GM19193 (cell line): Measurements from ENCODE around the gene PLCD3.

Experiments
- POLR2A ChIP-seq: IDR thresholded peaks from 4 replicates; pipeline ENCODE4 v1.6.1; 2011; ENCODE audit not compliant: insufficient read depth, insufficient read length; ENCODE audit errors: extremely low read depth

PLCD3 gene

DNA sequence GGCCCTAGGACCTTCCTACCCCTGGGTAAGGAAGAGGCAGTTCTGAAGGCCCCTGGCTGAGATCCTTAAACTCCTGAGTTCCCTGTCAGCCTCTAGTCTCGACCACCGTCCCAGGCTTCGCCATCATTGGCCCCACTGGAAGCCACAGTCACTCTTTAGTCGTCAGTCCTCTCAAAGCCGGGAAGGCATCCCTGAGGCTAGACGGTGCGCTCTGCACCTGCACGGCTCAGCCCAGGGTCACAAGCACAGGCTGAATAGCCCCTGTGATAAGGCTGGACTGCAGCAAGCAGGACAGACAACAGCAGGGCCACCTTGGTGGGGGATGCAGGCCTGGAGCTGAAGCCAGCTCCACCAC, 12.7 kb upstream of the PLCD3 start:
- TF ChIP-seq POLR2A: no peak

DNA sequence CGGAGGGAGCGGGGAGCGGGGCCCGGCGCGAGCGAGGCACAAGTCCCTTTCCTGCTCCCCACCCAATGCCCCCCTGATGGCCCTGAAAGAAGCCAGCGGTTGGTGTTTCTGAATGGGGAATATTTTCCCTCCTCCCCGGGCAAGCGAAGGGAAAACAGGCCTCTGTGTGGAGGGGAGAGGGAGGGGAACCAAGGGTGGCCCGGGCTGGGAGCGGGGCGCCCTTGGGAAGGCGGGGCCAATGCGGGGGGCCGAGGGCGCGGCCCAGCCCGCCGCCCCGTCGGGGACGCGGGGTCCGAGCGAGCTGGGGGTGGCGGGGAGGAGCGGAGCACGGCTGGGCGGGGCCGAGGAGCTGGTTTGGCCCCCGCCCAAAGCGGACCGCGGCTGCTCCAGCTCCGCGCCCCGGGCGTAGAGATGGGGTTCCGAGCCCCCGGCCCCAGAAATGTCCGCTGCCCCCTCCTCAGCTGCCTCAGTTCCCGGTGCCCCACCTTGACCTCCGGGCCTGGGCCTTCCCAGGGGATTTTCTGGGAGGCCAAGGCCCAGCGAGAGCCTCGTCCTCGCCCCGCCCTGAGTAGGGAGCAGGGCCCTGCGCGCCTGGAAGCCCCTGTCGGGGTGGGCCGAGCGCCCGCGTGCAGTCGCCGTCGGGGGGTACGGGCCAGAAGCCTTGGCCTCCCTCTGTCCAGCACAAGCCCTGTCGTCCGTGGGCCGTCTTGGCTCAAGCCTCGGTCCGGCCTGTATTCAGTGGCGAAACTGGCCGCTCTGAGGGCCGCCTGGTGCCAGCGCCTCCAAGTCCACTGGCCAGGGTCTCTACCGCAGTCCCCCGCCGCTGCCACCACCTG, 12.1 kb upstream of the PLCD3 start:
- no peak for TF ChIP-seq POLR2A

DNA sequence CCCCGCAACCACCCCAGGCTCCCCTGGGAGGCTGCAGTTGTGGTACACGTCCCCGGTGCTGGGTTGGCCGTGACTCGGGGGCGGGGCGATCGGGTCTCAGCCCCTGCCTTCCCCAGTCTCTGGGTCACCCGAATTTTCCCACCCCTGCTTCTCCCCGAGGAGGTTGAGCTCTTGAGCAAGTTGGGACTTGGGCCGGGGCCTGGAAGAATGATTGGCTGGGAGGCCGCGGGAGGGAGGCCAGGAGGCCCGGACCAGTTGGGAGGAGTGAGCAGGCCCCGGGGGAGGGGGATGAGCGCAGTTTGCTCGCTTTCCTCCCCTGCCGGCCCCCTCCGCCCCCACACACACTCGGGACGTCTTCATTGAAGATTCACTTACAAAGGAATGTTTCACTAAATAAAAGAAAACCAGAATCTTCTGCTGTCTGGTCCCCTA, 11.5 kb upstream of the PLCD3 start:
- TF ChIP-seq POLR2A: no peak

DNA sequence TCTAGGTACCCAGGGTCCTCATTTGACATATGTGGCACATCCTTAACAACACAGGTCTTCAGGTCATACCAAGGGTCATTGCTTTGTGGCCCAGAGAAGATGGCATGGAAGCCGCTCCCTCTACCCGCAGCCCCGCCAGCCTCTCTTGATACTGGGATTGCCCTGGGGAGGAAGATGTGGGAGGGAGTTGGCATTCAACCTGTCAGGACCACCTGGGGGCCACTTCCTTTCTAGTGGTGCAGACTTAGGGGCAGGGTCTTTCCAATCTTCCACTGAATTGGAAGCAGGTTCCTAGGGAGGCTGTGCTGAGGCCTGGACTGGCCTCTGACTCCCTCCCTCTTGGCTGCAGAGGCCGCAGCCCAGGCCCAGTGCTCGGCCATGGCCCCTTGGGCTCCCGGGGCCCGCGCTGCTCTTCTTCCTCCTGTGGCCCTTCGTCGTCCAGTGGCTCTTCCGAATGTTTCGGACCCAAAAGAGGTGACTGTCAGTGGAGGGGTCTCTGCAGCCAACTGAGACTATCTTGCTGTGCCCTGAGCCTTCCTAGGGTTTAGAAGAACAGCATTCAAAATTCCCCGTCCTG, 10.9 kb upstream of the PLCD3 start:
- no peak for TF ChIP-seq POLR2A

DNA sequence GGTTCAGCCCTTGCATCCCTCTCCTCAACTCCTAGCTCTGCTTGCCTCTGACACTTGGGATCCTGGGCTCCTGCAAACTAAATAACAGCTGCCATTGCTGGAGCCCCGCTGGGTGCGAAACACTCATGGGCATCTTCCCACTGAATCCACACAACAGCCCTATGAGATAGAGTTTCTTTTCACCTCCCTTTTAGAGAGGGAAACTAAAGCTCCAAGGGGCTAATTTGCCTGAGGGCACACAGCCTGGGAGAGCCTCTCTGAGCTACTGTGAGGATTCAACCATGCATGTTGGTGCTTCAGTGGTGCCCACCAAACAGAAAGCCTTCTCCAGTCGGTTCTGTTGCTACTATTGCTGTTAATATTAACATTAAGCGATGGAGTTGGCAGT, 7.2 kb upstream of the PLCD3 start:
- no peak for TF ChIP-seq POLR2A

DNA sequence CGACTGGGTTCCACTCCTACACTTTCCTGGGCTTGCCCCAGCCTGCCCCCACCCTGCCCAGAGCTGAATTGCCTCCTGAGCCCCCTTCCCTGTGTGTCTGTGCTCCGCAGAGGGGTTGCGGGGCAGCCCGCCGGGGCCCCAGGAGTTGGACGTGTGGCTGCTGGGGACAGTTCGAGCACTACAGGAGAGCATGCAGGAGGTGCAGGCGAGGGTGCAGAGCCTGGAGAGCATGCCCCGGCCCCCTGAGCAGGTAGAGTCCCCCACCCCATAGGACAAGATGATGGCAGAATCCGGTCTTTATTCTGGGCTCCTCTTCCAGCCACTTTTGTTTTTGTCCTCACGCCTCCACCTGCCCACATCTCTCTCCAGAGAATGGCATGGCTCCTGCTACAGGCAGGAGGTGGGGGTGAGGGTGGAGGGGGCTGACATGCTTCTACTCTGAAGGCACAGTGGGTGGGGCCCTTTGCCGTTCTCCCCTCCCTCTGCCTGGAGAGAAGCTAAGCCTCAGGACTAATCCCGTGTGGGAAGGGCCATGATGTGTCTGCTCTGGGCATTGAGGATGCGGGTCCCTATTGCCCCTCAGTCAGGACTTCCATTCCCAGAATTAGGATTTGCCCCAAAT, 6.7 kb upstream of the PLCD3 start:
- no peak for TF ChIP-seq POLR2A

DNA sequence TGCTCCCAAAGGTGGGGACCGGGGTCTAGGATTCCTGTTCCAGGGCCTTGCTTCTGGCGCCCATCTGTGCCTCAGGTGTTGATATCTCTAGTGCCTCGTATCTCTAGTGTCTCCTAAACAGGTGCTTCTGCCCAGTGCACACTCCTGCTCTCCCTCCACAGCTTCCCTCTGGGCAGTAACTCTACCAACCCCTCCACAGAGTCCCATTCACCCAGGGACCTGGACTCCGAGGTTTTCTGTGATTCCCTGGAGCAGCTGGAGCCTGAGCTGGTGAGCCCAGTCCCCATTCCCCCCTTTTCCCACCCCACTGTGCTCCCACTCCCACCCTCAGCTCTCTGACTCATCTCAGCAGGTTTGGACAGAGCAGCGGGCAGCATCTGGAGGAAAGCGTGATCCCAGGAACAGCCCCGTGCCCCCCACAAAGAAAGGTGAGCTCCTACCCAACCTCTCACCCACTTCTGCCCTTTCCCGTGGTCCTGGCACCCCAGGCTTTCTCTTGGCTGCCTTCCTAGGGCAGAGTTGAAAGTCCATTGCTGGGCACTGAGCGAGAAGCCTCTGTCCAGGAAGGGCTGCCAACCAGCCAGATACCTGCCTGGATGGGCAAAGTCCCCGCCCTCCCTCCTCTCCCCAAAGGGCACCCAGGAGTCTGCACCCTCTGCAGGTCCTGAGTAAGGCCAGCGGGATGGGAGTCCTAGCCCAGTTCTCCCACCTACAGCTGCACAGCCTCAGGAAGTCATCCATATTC, 5.4 kb upstream of the PLCD3 start:
- TF ChIP-seq POLR2A: no peak

DNA sequence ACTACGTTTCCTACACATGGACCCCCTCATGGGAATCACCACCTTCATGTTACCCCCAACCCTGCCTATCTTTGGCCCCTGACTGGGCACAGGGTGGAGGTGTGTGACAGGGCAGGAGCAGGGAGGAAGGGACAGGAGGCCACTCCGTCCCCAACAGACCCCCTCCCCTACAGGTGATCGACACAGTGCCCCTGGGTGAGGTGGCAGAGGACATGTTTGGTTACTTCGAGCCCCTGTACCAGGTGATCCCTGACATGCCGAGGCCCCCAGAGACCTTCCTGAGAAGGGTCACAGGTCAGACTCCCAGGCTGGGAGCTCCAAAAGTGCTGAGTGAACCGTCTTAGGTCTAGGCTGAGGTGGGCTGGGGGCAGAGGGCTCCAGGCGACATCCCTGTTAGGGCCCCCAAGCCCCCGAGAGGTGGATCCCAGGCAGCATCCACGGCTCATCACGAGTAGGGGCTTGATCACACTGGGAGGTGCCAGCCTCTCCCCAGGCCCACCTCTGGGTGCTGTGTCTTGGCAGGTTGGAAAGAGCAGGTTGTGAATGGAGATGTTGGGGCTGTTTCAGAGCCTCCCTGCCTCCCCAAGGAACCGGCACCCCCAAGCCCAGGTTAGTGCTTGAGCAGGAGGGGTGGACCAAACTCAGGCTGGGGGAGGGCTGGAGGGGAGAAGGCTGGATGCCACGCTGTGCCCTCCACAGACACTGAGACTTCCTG, 4.7 kb upstream of the PLCD3 start:
- no peak for TF ChIP-seq POLR2A

DNA sequence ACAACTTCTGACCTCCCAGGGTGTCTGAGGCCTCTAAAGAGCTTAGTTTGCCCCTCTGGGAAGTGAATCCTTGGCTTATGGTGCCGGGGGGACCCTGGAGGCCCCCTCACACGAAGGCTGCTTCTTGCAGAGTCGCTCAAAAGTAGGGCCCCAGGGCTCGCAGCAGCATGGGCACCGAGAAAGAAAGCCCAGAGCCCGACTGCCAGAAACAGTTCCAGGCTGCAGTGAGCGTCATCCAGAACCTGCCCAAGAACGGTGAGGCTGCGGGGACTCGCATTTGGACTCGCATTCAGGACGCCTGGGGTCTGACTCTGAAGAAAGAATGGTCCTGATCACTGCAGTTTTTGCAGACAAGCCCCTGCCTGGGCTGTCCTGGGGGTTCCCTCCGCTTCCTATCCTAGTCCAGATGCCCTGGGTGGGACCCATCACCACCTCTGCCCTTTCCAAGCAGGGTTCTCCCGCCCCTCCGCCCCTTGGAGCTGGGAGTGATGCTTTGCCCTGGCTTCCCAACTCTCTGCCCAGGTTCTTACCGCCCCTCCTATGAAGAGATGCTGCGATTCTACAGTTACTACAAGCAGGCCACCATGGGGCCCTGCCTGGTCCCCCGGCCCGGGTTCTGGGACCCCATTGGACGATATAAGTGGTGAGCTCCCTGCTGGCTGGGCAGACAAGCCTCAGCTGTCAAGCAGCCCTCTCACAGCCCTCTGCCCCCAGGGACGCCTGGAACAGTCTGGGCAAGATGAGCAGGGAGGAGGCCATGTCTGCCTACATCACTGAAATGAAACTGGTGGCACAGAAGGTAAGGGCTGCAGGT, 3.9 kb upstream of the PLCD3 start:
- TF ChIP-seq POLR2A: no peak

DNA sequence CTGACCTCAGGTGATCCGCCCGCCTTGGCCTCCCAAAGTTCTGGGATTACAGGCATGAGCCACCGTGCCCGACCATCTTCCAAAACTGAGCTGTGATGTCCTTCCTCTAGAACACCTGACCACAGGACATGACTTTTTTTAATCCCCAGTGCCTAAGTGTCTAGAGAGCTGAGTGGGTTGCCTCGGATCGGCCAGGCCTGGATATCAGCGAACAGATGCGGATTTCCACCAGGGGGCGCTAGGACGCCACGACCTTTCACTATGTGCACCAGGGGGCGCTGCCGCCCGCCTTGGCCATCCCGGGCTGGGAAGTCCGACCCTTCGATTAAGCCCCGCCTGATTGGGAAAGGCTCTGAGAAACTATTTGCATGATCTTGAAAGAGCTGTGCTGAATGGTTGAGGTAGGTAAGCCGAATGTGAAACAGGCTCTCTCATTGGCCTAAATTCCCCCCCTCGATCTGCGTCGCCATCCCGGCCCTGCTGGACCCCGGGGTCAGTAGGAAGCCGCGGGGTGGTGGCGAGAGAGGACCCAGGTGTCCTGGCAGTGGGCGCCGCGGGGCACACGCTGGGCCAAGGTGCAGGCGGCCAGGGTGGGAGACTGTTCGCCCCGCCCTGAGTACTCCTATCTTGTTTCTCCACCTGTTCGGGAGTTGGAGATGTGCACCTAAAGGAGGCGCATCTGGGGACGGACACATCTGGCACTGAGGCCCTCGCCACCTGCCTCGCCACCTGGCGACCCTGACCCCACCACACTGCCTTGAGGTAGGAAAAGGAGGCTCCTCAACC, 3.1 kb upstream of the PLCD3 start, which contains the start of gene ACBD4:
ACBD4 (plus strand) TSS at position 496 of the 786 bp plus-strand sequence. CDS start 458 bp downstream, outside the sequence.
- peak; percentile 77 for TF ChIP-seq POLR2A

DNA sequence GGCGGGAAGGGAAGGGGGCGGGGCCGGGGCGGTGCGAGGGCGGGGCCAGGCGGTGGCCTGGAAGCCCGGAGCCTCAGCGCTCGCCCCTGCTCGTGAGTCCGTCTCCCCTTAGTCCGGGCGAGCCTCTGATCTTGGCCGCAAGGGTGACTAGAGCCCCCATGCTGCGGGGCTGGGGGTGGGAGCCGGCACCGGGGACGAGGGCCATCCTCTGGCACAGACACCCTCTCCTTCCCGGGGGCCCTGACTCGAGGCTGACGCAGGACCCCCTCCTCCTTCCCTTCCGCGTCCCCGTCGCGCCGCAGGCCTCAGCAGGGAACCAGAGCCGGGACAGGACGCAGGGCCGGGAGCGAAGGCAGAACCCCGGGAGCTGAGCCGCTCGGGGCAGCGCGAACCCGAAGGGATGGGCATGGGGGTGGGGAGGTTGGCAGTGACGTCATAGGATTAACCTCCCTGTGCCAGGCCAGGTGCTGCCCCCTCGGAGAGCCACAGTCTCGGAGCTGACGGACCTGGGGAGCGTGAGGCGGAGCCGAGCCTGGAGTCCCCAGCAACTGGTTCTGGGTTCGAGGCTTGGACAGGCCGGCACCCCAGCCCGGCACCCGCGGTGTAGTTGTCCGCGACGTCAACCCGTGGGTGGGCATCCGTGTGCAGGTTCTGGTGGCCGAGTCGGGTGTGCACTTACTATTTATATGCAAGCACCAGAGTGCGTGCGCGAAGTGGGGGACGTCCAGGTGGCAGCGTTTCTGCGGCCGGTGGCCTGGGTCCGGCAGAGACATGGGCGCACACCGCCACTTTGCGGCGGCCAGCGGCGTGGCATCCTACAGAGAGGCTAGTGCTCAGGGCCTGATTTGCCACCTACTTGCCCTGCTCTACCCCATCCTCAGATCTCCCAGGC, 503 bp upstream of the PLCD3 start:
- TF ChIP-seq POLR2A: peak; percentile 42

DNA sequence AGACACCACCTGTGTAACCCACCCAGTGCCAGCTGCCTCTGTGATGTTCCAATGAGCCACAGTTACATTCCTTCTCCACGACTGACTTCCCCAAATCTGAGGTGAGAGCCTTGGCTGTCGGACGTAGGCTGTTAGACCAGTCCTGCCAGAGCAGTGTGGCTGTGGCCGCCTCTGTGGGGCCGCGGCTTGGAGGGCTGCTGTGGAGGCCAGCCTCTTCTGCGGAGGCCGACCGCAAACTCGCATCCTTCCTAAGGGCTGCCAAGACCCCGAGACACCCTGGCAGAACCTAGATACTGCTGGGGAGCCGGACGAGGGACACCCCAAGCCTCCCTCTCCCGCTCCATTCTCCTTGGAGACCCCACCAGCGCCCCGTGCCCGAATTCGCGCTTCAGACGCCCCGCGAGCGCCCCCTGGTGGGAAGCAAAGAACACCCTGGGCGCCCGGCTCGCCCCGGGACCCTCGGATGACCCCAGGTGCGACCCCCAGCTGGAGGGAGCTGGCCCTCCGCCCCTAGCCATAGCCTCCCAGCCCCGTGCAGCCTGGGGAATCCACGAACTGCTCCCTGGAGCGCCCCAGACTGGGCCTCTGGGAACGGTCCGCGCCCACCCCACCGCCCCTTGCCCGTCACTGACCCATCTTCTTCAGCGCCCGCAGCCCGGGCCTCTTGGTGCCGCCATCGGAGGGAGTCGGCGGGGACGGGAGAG, 547 bp downstream of the PLCD3 start:
- TF ChIP-seq POLR2A: no peak
